GM23248 (cell line): ENCODE results near the gene AFTPH. TPM values are rescaled to one million over a fixed set of nuclear protein-coding genes. Genes with fewer than 3 reads are reported as not detected.

Experiments
- DNase-seq: peaks from one replicate; pipeline ENCODE4 v3.0.0-alpha.2; 2015
- H2AFZ ChIP-seq: fragments of 200-600 bp; sonication (generic); 2 replicates; pipeline ENCODE4 v1.6.1; 2016; ENCODE audit warnings: antibody characterized with exemption
- H3F3A ChIP-seq: fragments of 200-600 bp; sonication (generic); 2 replicates; pipeline ENCODE4 v1.6.1; 2016; ENCODE audit warnings: mild to moderate bottlenecking, antibody characterized with exemption, mixed run types; ENCODE audit not compliant: insufficient read depth
- H3K27ac ChIP-seq: fragments of 200-600 bp; sonication (generic); 2 replicates; pipeline ENCODE4 v1.5.1; 2016; ENCODE audit warnings: mild to moderate bottlenecking
- H3K27me3 ChIP-seq: fragments of 200-600 bp; sonication (generic); replicated peaks from 2 replicates; pipeline ENCODE4 v1.6.1; 2016; ENCODE audit warnings: mild to moderate bottlenecking; ENCODE audit not compliant: insufficient read depth
- H3K36me3 ChIP-seq: fragments of 200-600 bp; sonication (generic); 2 replicates; pipeline ENCODE4 v1.6.1; 2016; ENCODE audit warnings: low read depth, mild to moderate bottlenecking
- H3K4me1 ChIP-seq: fragments of 200-600 bp; sonication (generic); 2 replicates; pipeline ENCODE4 v1.6.1; 2016; ENCODE audit warnings: mild to moderate bottlenecking; ENCODE audit not compliant: insufficient read depth
- H3K4me2 ChIP-seq: fragments of 200-600 bp; sonication (generic); one replicate; pipeline ENCODE4 v1.6.1; 2016; ENCODE audit warnings: mild to moderate bottlenecking; ENCODE audit not compliant: unreplicated experiment
- H3K4me3 ChIP-seq: fragments of 200-600 bp; sonication (generic); 2 replicates; pipeline ENCODE4 v1.5.1; 2016; ENCODE audit warnings: mild to moderate bottlenecking
- H3K79me2 ChIP-seq: fragments of 200-600 bp; sonication (generic); 2 replicates; pipeline ENCODE4 v1.6.1; 2016; ENCODE audit warnings: mild to moderate bottlenecking; ENCODE audit not compliant: insufficient read depth
- H3K9ac ChIP-seq: fragments of 200-600 bp; sonication (generic); 2 replicates; pipeline ENCODE4 v1.6.1; 2016; ENCODE audit warnings: mild to moderate bottlenecking
- H3K9me2 ChIP-seq: fragments of 200-600 bp; sonication (generic); 2 replicates; pipeline ENCODE4 v1.6.1; 2016; ENCODE audit warnings: mixed run types, mild to moderate bottlenecking, moderate library complexity; ENCODE audit not compliant: insufficient read depth
- H3K9me3 ChIP-seq: fragments of 200-600 bp; sonication (generic); one replicate; pipeline ENCODE4 v1.6.1; 2017; ENCODE audit warnings: low read depth
- H4K20me1 ChIP-seq: fragments of 200-600 bp; sonication (generic); 2 replicates; pipeline ENCODE4 v1.6.0; 2016; ENCODE audit not compliant: insufficient read depth
- EZH2 ChIP-seq: fragments of 200-600 bp; sonication (generic); IDR thresholded peaks from 2 replicates; pipeline ENCODE4 v1.6.1; 2018; ENCODE audit warnings: antibody characterized with exemption, mild to moderate bottlenecking; ENCODE audit not compliant: insufficient read depth, poor library complexity, severe bottlenecking
- EZH2phosphoT487 ChIP-seq: fragments of 200-600 bp; sonication (generic); IDR thresholded peaks from 2 replicates; pipeline ENCODE4 v1.6.1; 2018; ENCODE audit warnings: antibody characterized with exemption, moderate library complexity, mild to moderate bottlenecking, low read depth; ENCODE audit not compliant: insufficient read depth
- WGBS, 2 experiments: methylation state at CpG; one replicate each; pipeline ENCODE4 v1.1.6; 2015 to 2017; ENCODE audit warnings: low lambda C conversion rate in 2 of 2, low coverage in 1 of 2; ENCODE audit errors: missing lambda C conversion rate in 2 of 2; 5-methylcytosine and 5-hydroxymethylcytosine counted together
- in situ Hi-C: fragments of 300-500 bp; cut with MboI; formaldehyde crosslinking; loops from 2 replicates; pipeline ENCODE4 v1.15.0; 2020
- polyA plus RNA-seq: library from polyadenylated mRNA; unstranded; fragments of >200 nt; fragmentation: Nextera tagmentation; extraction: Ambion mirVana; gene quantifications from 2 replicates; pipeline ENCODE4 v1.2.1, GENCODE V29; 2016
- total RNA-seq: library from RNA; depleted of rRNA; stranded (reverse); fragments of >200 nt; shearing (Covaris generic); gene quantifications from 2 replicates; pipeline ENCODE4 v1.2.3, GENCODE V29; 2014

AFTPH gene
- total and polyA plus RNA-seq, 2 experiments from 2014 or later: 8.8 to 26.2 TPM

- no peak overlapping the region for H3K27ac ChIP-seq
- in situ Hi-C loops: no loop called here
- H4K20me1 ChIP-seq: 0 out of 2 replicates have a peak, but pooled peaks cover 2% of the 10 kb centered on the region
- H3K9me2 ChIP-seq: no peaks in the 10 kb centered on the region
- H3K9ac ChIP-seq: no peak overlapping the region
- H3K4me1 ChIP-seq: no peaks in the 10 kb centered on the region
- H3K79me2 ChIP-seq: peaks cover 99% of the 10 kb centered on the region
- DNase-seq: no peak
- no peak overlapping the region for H3K4me2 ChIP-seq
- no peaks in the 10 kb centered on the region for H3K36me3 ChIP-seq
- H3K4me3 ChIP-seq: no peak overlapping the region
- no peak overlapping the region for H2AFZ ChIP-seq
- H3K27me3 ChIP-seq: no peaks in the 10 kb centered on the region
- no peaks in the 10 kb centered on the region for H3K9me3 ChIP-seq
- TF ChIP-seq EZH2phosphoT487: no peak
- no peak for TF ChIP-seq EZH2
- no peaks in the 10 kb centered on the region for H3F3A ChIP-seq
These were observed 7.9 kb downstream of the AFTPH start for GRCh38 chr2:64532030-64532429.

GRCh38 chr2:64533882-64534281 is 9.8 kb downstream of the AFTPH start:
- no peak overlapping the region for H2AFZ ChIP-seq
- TF ChIP-seq EZH2 (no peak), EZH2phosphoT487 (no peak)
- in situ Hi-C loops: no loop called here
- H3K9me2 ChIP-seq: no peaks in the 10 kb centered on the region
- H3K79me2 ChIP-seq: peaks cover 99% of the 10 kb centered on the region
- H3K27me3 ChIP-seq: no peaks in the 10 kb centered on the region
- no peaks in the 10 kb centered on the region for H3K9me3 ChIP-seq
- H3K4me3 ChIP-seq: no peak overlapping the region
- H3F3A ChIP-seq: no peaks in the 10 kb centered on the region
- no peak overlapping the region for H3K9ac ChIP-seq
- no peak for DNase-seq
- H3K4me2 ChIP-seq: no peak overlapping the region
- H3K36me3 ChIP-seq: no peaks in the 10 kb centered on the region
- H3K4me1 ChIP-seq: peaks cover 15% of the 10 kb centered on the region
- H3K27ac ChIP-seq: no peak overlapping the region
- H4K20me1 ChIP-seq: no peaks in the 10 kb centered on the region; the same call in 1 of the 2 replicates

- TF ChIP-seq EZH2phosphoT487: no peak
- TF ChIP-seq EZH2: no peak
- no peaks in the 10 kb centered on the region for H3K9me2 ChIP-seq
- no peaks in the 10 kb centered on the region for H3K27me3 ChIP-seq
- no peaks in the 10 kb centered on the region for H3F3A ChIP-seq
- H3K4me1 ChIP-seq: peaks cover 20% of the 10 kb centered on the region
- H4K20me1 ChIP-seq: no peaks in the 10 kb centered on the region; the same call in 1 of the 2 replicates
- WGBS, 2 experiments: 97 to 100% methylated on average over 3 of the region's 3 CpGs
- peaks cover 99% of the 10 kb centered on the region for H3K79me2 ChIP-seq
- H3K4me2 ChIP-seq: no peak overlapping the region
- no peak for DNase-seq
- H3K36me3 ChIP-seq: no peaks in the 10 kb centered on the region
- no peak overlapping the region for H3K9ac ChIP-seq
- H3K9me3 ChIP-seq: no peaks in the 10 kb centered on the region
- in situ Hi-C loops: no loop called here
- no peak overlapping the region for H2AFZ ChIP-seq
- no peak overlapping the region for H3K27ac ChIP-seq
- no peak overlapping the region for H3K4me3 ChIP-seq
These were observed 10.2 kb downstream of the AFTPH start for GRCh38 chr2:64534363-64534762.

- in situ Hi-C loops: no loop called here
- Histone ChIP-seq H3K9ac (no peak overlapping the region), H3F3A (no peaks in the 10 kb centered on the region), H3K4me1 (peaks cover 20% of the 10 kb centered on the region), H4K20me1 (no peaks in the 10 kb centered on the region; the same call in 1 of the 2 replicates), H3K4me2 (no peak overlapping the region), H3K36me3 (no peaks in the 10 kb centered on the region), H3K79me2 (peaks cover 99% of the 10 kb centered on the region), H3K9me3 (no peaks in the 10 kb centered on the region), H3K27me3 (no peaks in the 10 kb centered on the region), H3K27ac (no peak overlapping the region), H2AFZ (no peak overlapping the region), H3K4me3 (no peak overlapping the region), H3K9me2 (no peaks in the 10 kb centered on the region)
- 100% methylated on average over 1 of the region's 1 CpG for WGBS, 2 experiments
- no peak for DNase-seq
- TF ChIP-seq EZH2: no peak
- no peak for TF ChIP-seq EZH2phosphoT487
These were observed 10.9 kb downstream of the AFTPH start for GRCh38 chr2:64535024-64535423.

- H3K4me3 ChIP-seq: no peak overlapping the region
- H3K36me3 ChIP-seq: no peaks in the 10 kb centered on the region
- peak overlapping the region; percentile 19 for H3K4me2 ChIP-seq
- H3K9me2 ChIP-seq: no peaks in the 10 kb centered on the region
- H2AFZ ChIP-seq: no peak overlapping the region
- peaks cover 34% of the 10 kb centered on the region for H3K4me1 ChIP-seq
- no peaks in the 10 kb centered on the region for H3K27me3 ChIP-seq
- H3K79me2 ChIP-seq: peaks cover 99% of the 10 kb centered on the region
- no peak overlapping the region for H3K27ac ChIP-seq
- peak; percentile 35 for DNase-seq
- H3K9ac ChIP-seq: no peak overlapping the region
- 75 to 79% methylated on average over 2 of the region's 2 CpGs for WGBS, 2 experiments
- TF ChIP-seq EZH2phosphoT487 (no peak), EZH2 (no peak)
- in situ Hi-C loops: no loop called here
- H3K9me3 ChIP-seq: no peaks in the 10 kb centered on the region
- H4K20me1 ChIP-seq: no peaks in the 10 kb centered on the region; the same call in 1 of the 2 replicates
- peaks cover 11% of the 10 kb centered on the region; the same call in 1 of the 2 replicates for H3F3A ChIP-seq
These were observed 13.9 kb downstream of the AFTPH start for GRCh38 chr2:64537991-64538390.
